HepG2 (cell line): ENCODE measurements around the gene PRCD. TPM values are rescaled to one million over a fixed set of nuclear protein-coding genes. Genes with fewer than 3 reads are reported as not detected.

ENCODE experiments used
- AGO1 ChIP-seq: fragments of 200-400 bp; formaldehyde crosslinking; IDR thresholded peaks from 2 replicates; pipeline ENCODE4 v1.6.1; 2017; ENCODE audit warnings: mild to moderate bottlenecking, low read depth, low read length, moderate library complexity; ENCODE audit not compliant: poor library complexity, severe bottlenecking
- AHR ChIP-seq: IDR thresholded peaks from 2 replicates; pipeline ENCODE4 v1.6.1; 2018; ENCODE audit warnings: missing genetic modification reagents, missing compliant biosample characterization
- ATF6 ChIP-seq: sonication (generic); formaldehyde crosslinking; conservative IDR thresholded peaks from 2 replicates; pipeline ENCODE4 v1.4.0; 2020; ENCODE audit warnings: missing genetic modification reagents
- CREBL2 ChIP-seq: sonication (generic); formaldehyde crosslinking; IDR thresholded peaks from 2 replicates; pipeline ENCODE4 v1.8.1; 2023; ENCODE audit warnings: missing genetic modification reagents, mild to moderate bottlenecking, borderline replicate concordance
- CTCF ChIP-seq: sonication (generic); formaldehyde crosslinking; IDR thresholded peaks from 2 replicates; pipeline ENCODE4 v1.5.0; 2020; ENCODE audit warnings: mild to moderate bottlenecking, missing genetic modification reagents, moderate library complexity
- GPN1 ChIP-seq: sonication (generic); formaldehyde crosslinking; IDR thresholded peaks from 2 replicates; pipeline ENCODE4 v1.5.1; 2020; ENCODE audit warnings: missing genetic modification reagents, borderline replicate concordance
- JDP2 ChIP-seq: sonication (generic); formaldehyde crosslinking; IDR thresholded peaks from 2 replicates; pipeline ENCODE4 v1.8.1; 2022; ENCODE audit warnings: missing genetic modification reagents, borderline replicate concordance
- MAFF ChIP-seq: IDR thresholded peaks from 2 replicates; pipeline ENCODE4 v1.6.1; 2011; ENCODE audit warnings: low read depth, low read length, improper control_type of control experiment
- NFYB ChIP-seq: sonication (generic); formaldehyde crosslinking; IDR thresholded peaks from 2 replicates; pipeline ENCODE4 v1.4.0; 2020; ENCODE audit warnings: missing genetic modification reagents
- REXO4 ChIP-seq: sonication (generic); formaldehyde crosslinking; IDR thresholded peaks from 2 replicates; pipeline ENCODE4 v1.8.0; 2022; ENCODE audit warnings: missing genetic modification reagents, mild to moderate bottlenecking, borderline replicate concordance
- SAFB2 ChIP-seq: sonication (generic); formaldehyde crosslinking; IDR thresholded peaks from 2 replicates; pipeline ENCODE4 v1.5.1; 2020; ENCODE audit warnings: missing genetic modification reagents, low read depth, mild to moderate bottlenecking, borderline replicate concordance
- SNAPC5 ChIP-seq: sonication (generic); formaldehyde crosslinking; IDR thresholded peaks from 2 replicates; pipeline ENCODE4 v1.8.1; 2023; ENCODE audit warnings: mild to moderate bottlenecking, missing genetic modification reagents, borderline replicate concordance
- TMF1 ChIP-seq: sonication (generic); formaldehyde crosslinking; IDR thresholded peaks from 2 replicates; pipeline ENCODE4 v1.8.1; 2022; ENCODE audit warnings: low read depth, missing genetic modification reagents
- ZBTB14 ChIP-seq: sonication (generic); formaldehyde crosslinking; IDR thresholded peaks from 2 replicates; pipeline ENCODE4 v1.4.0; 2020; ENCODE audit warnings: missing genetic modification reagents
- ZBTB21 ChIP-seq: sonication (generic); formaldehyde crosslinking; IDR thresholded peaks from 2 replicates; pipeline ENCODE4 v1.4.0; 2020; ENCODE audit warnings: missing genetic modification reagents
- ZBTB46 ChIP-seq: sonication (generic); formaldehyde crosslinking; IDR thresholded peaks from 2 replicates; pipeline ENCODE4 v1.4.0; 2020; ENCODE audit warnings: mild to moderate bottlenecking, missing genetic modification reagents, borderline replicate concordance
- ZNF17 ChIP-seq: sonication (generic); formaldehyde crosslinking; IDR thresholded peaks from 2 replicates; pipeline ENCODE4 v1.5.0; 2020; ENCODE audit warnings: mild to moderate bottlenecking, missing genetic modification reagents
- ZNF30 ChIP-seq: sonication (generic); formaldehyde crosslinking; IDR thresholded peaks from 2 replicates; pipeline ENCODE4 v1.5.0; 2020; ENCODE audit warnings: mild to moderate bottlenecking, missing genetic modification reagents
- ZNF558 ChIP-seq: sonication (generic); formaldehyde crosslinking; IDR thresholded peaks from 2 replicates; pipeline ENCODE4 v1.9.0; 2022; ENCODE audit warnings: mild to moderate bottlenecking, missing genetic modification reagents, borderline replicate concordance
- ZNF678 ChIP-seq: sonication (generic); formaldehyde crosslinking; IDR thresholded peaks from 2 replicates; pipeline ENCODE4 v1.4.0; 2020; ENCODE audit warnings: mild to moderate bottlenecking, missing genetic modification reagents
- ZNF740 ChIP-seq: sonication (generic); formaldehyde crosslinking; IDR thresholded peaks from 2 replicates; pipeline ENCODE4 v1.4.0; 2020; ENCODE audit warnings: missing genetic modification reagents
- ZNF768 ChIP-seq: sonication (generic); formaldehyde crosslinking; IDR thresholded peaks from 2 replicates; pipeline ENCODE4 v1.4.0; 2020; ENCODE audit warnings: missing genetic modification reagents
- polyA plus RNA-seq, 8 experiments: library from polyadenylated mRNA; depleted of rRNA in 3 of 8; stranded (reverse) in 7 of 8; unstranded in 1 of 8; fragments of >200 nt; fragmentation: Illumina TruSeq in 4 of 8; extraction: Trizol in 4 of 8; gene quantifications; 2 replicates each; pipeline versions ENCODE4 v1.2.1 to v1.2.3, GENCODE V29; 2011 to 2016; ENCODE audit warnings: low read depth in 4 of 8, missing spikeins in 1 of 8, mixed read lengths in 1 of 8; ENCODE audit not compliant: insufficient read depth in 1 of 8
- total RNA-seq, 5 experiments: library from RNA; depleted of rRNA; stranded (reverse); fragments of >200 nt; fragmentation: Illumina TruSeq; extraction: Trizol; gene quantifications; 2 replicates each; pipeline ENCODE4 v1.2.3, GENCODE V29; 2016; ENCODE audit warnings: low read depth in 1 of 5

Gene PRCD
- total and polyA plus RNA-seq, 2 of the 13 experiments (the other 11 are each of a cell fraction or from before 2014, with no cell fraction given), result 0.51 TPM; not detected in 1

- TF ChIP-seq ZBTB46 (CRISPR knock-in tag) (no peak), NFYB (no peak), ZNF678 (no peak), SAFB2 (CRISPR knock-in tag) (no peak), JDP2 (CRISPR knock-in tag) (no peak), ZNF768 (peak; percentile 73), SNAPC5 (CRISPR knock-in tag) (no peak), ZBTB21 (no peak), ZNF30 (CRISPR knock-in tag) (no peak), CREBL2 (CRISPR knock-in tag) (no peak), REXO4 (no peak), TMF1 (0 out of 2 replicates have a peak, but pooled peaks have one; percentile 43), MAFF (no peak), ZNF740 (CRISPR knock-in tag) (no peak), AGO1 (no peak), CTCF (no peak), AHR (CRISPR knock-in tag) (peak; percentile 43; the same call in 1 of the 2 replicates), ZBTB14 (CRISPR knock-in tag) (no peak), ATF6 (no peak), ZNF17 (no peak), ZNF558 (CRISPR knock-in tag) (no peak), GPN1 (CRISPR knock-in tag) (no peak)
These were observed 28.0 kb downstream of the PRCD start (continued) for GRCh38 chr17:76567634-76568432.
